Fibroblast of the aortic adventitia (primary cell): ENCODE measurements around the gene PRDM15. TPM values are rescaled to one million over a fixed set of nuclear protein-coding genes. Genes with fewer than 3 reads are reported as not detected.

Experiments
- DNase-seq: peaks from one replicate; pipeline ENCODE4 v3.0.0-alpha.2; 2010; ENCODE audit warnings: low read depth
- H3K4me3 ChIP-seq: 2 replicates; pipeline ENCODE4 v1.5.1; 2011; ENCODE audit warnings: low read depth, mild to moderate bottlenecking, control low read depth, low read length, moderate library complexity
- CTCF ChIP-seq: IDR thresholded peaks from 2 replicates; pipeline ENCODE4 v1.5.1; 2011; ENCODE audit warnings: mild to moderate bottlenecking, low read length, control low read depth, inconsistent platforms; ENCODE audit not compliant: insufficient read depth
- total RNA-seq: library from RNA; depleted of rRNA; stranded (reverse); fragments of >200 nt; gene quantifications from 2 replicates; pipeline ENCODE4 v1.2.3, GENCODE V29; 2012; ENCODE audit warnings: low replicate concordance

PRDM15 gene
- total RNA-seq, 1 donor, result 4.7 TPM

GRCh38 chr21:41918561-41919358 is 39.6 kb upstream of the PRDM15 start:
- no peak for TF ChIP-seq CTCF
- H3K4me3 ChIP-seq, result no peak overlapping the region
- no peak for DNase-seq

GRCh38 chr21:41917531-41917930 is 38.4 kb upstream of the PRDM15 start:
- DNase-seq, result no peak
- TF ChIP-seq CTCF, result no peak
- H3K4me3 ChIP-seq, result no peak overlapping the region

GRCh38 chr21:41916888-41917433 is 37.8 kb upstream of the PRDM15 start:
- no peak for DNase-seq
- TF ChIP-seq CTCF, result no peak
- H3K4me3 ChIP-seq, result no peak overlapping the region

- DNase-seq, result no peak
- H3K4me3 ChIP-seq, result no peak overlapping the region
- TF ChIP-seq CTCF, result no peak
These were observed 35.8 kb upstream of the PRDM15 start for GRCh38 chr21:41914965-41915364.

- TF ChIP-seq CTCF, result no peak
- DNase-seq, result no peak
These were observed 35.2 kb upstream of the PRDM15 start for GRCh38 chr21:41914358-41914757.

GRCh38 chr21:41913230-41913629 is 34.1 kb upstream of the PRDM15 start:
- no peak for TF ChIP-seq CTCF
- DNase-seq, result no peak
- H3K4me3 ChIP-seq, result no peak overlapping the region

More at GRCh38 chr21:41914358-41914757, 35.2 kb upstream of the PRDM15 start:
- no peak overlapping the region for H3K4me3 ChIP-seq
